Right kidney (tissue), 1 donor: ENCODE measurements around the gene CENPQ.

Experiments used
- DNase-seq: peaks from one replicate; pipeline ENCODE4 v3.0.0-alpha.2; 2016

CENPQ gene

DNA sequence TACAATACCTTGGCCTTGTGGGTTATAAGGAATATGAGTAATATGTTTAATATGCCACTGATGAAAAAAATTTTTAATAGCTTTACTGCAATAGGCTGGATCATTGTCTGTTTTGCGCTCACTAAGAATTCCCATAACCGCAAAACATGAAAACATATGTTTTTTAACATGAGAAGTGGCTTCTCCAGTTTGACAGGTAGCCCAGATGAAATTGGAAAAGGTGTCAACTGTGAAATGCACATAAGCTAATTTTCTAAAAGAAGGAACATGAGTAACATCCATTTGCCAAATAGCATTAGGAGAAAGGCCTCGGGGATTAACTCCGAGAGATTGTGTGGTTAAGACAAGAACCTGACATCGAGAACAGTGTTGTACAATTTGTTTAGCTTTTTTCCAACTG, 41.5 kb downstream of the CENPQ start:
- no peak for DNase-seq

- DNase-seq, result no peak
Measured at GRCh38 chr6:49506569-49507111, 43.5 kb downstream of the CENPQ start.

DNA sequence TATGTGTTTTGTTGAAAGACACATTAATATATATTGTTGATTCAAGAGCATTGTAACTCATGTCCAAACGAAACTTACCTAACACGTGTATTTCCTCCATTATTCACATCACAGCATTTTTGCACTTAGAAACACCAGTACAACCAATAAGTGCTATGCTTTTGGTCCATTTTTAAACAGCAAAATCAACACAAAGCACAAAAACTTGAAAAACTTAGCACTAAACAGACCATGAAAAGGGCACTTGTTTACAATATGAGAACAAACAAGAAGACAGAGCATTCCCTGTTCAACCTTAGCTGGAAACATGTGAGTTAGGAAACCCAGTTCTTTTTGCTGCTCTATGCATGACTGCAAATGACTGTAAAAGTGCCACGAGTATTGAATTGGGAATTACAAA, 46.2 kb downstream of the CENPQ start:
- no peak for DNase-seq

- no peak for DNase-seq
Measured at GRCh38 chr6:49513153-49513989, 50.2 kb downstream of the CENPQ start.

GRCh38 chr6:49514571-49515484, 51.7 kb downstream of the CENPQ start:
- DNase-seq, result no peak

DNA sequence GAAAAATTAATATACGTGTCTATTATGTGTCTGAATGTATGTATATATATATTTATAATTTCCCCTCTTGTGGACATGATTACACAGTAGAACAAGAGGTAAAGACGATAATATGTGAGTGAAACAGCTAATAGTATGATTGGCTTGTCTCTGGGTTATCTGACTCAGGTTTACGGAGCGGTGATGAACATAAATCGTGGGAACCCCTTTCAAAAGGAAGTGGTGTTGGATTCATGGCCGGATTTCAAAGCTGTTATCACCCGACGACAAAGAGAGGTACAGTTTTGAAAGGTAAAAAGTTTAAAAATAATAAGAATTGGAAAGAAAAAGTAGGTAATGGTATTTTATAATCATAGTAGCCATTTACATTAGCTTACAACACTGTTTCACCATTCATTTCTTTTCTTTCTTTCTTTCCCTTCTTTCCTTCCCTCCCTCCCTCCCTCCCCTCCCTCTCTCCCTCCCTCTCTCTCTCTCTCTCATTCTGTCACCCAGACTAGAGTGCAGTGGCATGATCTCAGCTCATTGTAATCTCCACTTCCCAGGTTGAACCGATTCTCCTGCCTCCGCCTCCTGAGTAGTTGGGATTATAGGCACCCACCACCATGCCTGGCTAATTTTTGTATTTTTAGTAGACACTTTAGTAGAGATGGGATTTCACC, 52.4 kb downstream of the CENPQ start:
- DNase-seq, result no peak

GRCh38 chr6:49516147-49516505, 53.0 kb downstream of the CENPQ start:
- no peak for DNase-seq

GRCh38 chr6:49517919-49518318, 54.7 kb downstream of the CENPQ start:
- DNase-seq, result no peak

- no peak for DNase-seq
Measured at GRCh38 chr6:49519660-49520059, 56.5 kb downstream of the CENPQ start.

- no peak for DNase-seq
Measured at GRCh38 chr6:49522710-49523593, 59.8 kb downstream of the CENPQ start.

DNA sequence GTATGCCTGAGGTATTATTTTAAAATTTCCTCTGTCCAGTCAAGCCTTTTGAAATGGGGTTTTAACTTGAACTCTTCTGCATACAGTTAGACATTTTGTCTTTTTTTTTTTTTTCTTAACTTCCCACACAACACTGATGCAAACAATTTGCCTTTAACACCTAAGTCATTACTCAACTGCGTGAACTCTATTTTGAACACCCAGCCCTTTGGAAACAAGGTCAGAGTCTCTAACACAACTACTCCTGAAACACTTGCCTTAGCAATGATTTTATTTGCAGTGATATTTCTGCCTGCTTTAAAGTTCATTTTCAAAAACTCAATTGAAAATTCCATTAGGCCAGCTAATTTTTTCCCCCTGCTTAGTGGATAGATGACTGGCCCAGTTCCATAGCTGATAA, 60.7 kb downstream of the CENPQ start:
- no peak for DNase-seq

GRCh38 chr6:49524541-49524940, 61.4 kb downstream of the CENPQ start:
- no peak for DNase-seq

GRCh38 chr6:49526598-49526997, 63.4 kb downstream of the CENPQ start:
- DNase-seq, result no peak

DNA sequence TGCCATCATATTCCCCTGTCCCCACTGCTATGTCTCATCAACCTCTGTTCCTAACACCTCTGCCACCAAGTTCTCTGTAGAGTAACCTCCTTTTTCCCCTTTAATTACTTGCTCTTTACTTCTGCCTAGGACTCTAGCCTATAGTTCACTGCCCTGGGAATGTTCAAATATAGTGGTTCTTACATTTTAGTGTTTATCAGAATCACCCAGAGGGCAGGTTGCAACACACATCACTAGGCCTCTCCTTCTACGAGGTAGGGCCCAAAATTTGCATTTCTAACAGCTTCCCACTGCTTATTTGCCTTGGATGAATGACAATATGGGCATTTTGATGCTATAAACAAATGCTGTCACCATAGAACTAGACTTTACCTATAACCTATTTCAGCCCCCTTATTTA, 64.2 kb downstream of the CENPQ start:
- DNase-seq, result no peak

GRCh38 chr6:49528571-49528970, 65.4 kb downstream of the CENPQ start:
- no peak for DNase-seq

DNA sequence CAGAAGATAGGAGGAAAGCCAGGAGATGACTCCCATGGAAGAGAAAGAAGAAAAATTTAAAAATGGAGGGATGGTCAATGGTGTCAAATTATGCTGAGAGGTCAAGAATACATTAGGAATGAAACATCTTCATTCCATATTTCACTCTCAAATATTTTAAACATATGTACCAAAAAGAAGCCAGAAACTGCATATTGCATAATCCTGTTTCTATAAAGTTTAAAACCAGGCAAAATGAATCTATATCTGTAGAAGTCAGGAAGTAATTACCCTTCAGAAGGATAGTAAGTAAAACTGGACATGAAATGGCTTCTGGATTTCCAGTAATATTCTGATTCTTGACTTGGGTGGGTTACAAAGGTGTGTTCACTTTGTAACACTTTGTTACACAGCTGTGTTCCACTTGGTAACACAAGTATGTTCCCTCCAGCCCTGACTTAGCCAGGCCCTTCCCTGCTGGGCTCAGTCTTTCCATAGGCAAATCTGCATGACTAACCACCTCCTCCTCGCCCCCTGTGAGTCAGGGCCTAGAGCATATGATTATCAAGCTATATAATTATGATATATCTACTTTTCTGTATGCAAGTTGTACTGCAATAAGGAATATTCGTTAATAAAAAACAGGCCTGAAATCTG, 67.1 kb downstream of the CENPQ start:
- no peak for DNase-seq

GRCh38 chr6:49531774-49532569, 68.8 kb downstream of the CENPQ start:
- DNase-seq, result peak; percentile 11

GRCh38 chr6:49535795-49536194, 72.6 kb downstream of the CENPQ start:
- no peak for DNase-seq

GRCh38 chr6:49539102-49539501, 75.9 kb downstream of the CENPQ start:
- no peak for DNase-seq

GRCh38 chr6:49540614-49541013, 77.4 kb downstream of the CENPQ start:
- no peak for DNase-seq
